ENCODE results near the gene LRP1B.

Gene LRP1B

DNA sequence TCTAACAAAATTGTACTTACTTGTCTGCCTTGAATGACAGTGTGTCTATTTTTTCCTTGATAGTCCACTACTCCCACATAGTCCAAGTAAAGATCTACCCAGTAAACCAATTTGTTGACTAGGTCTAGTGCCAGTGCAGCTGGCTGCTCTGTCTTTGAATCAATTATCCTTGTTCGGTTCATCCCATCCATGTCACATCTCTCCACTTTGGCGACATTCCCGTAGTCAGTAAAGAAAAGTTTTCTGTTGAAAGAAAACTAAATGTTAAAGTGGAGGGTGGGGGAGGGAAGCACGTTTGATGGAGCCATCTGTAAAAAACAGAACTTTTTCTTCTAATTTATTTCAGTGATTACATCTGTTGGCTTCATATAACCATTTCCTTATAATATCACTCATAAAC lies 1068.8 kb downstream of the LRP1B start:
- DNase-seq, result no peak

DNA sequence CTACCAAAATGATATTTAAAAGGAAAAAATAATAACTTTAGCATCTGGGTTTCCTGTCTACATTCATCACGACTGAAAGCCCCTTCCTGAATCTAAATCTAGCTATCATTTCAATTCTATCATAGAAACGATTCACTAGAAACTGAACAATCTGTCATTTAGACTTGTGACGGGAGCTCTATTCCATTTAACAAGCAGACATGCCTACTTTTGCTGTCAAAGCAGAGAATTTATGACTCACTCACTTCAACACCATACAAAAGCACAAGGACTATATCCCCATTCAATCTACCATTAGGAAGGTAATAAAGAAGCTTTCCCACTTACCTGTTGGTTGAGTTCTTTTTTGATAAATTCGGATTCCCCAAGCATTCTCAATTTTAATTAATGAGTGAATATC lies 1072.3 kb downstream of the LRP1B start:
- DNase-seq, result no peak

DNA sequence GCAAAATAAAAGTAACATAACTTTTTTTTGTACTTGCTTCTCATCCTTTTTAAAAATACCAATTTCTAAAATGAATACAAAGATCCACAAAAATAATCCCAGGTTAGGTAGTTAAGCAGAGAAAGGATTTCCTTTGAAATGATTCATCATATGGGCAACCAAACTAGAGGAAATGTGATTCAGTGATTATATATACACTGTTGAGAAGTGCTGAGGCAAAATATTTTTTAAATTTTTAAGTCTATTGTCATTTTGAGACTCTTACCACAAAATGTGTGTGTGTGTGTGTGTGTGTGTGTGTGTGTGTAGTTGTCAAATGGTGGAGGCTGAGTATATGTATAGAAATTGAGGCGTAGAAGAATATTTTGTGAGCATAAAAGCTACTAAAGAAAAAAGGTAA lies 1075.3 kb downstream of the LRP1B start:
- DNase-seq, result no peak

- DNase-seq, result no peak
Measured at GRCh38 chr2:141048951-141049350, 1081.9 kb downstream of the LRP1B start.

GRCh38 chr2:141041281-141041680 lies 1089.5 kb downstream of the LRP1B start:
- DNase-seq, result no peak

DNA sequence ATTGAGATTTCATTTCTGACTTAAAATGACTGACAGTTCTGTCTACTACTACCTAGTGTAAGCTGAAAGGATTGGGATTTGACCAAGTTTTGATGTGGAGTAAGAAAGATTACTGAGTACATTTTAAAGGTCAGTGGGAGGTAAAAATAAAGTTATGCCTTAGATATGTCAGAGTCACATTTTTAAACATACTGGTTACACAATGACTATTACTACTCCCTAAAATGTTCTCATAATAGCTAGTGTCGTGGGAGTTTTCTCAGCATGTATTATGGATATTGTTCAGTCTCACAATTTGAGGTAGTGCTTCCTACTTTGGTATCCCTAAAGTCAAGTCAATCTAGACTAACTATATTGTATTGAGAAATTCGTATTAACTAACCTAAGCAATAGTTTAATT lies 1092.5 kb downstream of the LRP1B start:
- no peak for DNase-seq

DNA sequence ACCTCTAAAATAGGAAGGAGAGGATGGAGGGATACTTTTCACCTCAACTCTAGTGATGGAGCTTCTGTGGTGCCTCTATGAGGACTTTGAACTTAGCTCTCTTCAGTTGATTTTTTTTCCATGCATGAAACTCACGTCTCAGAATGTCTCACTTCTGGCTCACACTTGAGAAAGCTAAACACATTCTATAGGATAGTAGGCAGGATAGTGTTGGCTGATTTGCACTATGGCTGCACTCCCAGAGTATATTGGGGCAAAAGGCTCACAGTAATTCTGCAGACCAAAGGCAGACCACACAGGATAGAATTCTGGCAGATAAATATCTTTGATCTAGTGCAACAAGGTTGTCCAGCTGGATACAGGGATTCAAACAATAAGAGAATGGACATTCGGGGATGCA lies 1093.5 kb downstream of the LRP1B start:
- DNase-seq, result no peak

GRCh38 chr2:141035846-141036420 lies 1094.9 kb downstream of the LRP1B start:
- DNase-seq, result no peak

GRCh38 chr2:141029428-141030078 lies 1101.3 kb downstream of the LRP1B start:
- DNase-seq, result no peak

DNA sequence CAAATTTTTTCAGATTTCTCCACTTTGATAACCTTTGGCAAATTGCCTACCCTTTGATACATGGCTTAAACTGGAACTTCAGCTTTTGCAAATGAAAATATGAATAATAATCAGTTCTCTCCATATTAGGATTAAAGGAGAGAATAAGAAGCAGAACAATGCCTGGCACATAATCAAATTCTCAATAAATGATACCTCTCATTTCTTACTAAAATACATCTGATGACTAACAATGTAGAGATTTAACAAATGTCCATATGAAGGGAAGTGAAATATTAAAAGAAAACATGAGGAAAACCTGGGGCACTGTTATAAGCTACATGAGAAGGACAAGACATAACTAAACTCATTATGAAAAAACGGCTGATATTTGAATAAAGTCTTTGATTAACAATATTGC lies 1103.6 kb downstream of the LRP1B start:
- no peak for DNase-seq

DNA sequence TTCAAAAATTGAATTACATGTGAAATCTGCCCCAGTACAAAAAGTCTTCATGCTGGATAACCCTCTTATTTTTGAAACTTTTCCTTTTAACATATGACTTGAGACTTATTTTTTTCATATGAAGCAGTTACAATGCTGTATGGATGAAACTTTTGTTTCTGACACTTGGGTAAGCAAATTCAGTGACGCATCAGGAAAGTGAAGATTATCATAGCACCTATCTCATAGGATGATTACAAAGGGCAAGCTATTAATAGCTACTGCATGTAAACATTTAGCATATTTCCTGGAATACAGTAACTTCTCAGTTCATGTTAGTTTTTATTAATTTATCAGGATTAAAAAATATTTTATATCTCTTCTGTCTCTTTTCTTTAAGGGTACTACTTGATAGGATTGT lies 1109.2 kb downstream of the LRP1B start:
- no peak for DNase-seq

GRCh38 chr2:141021109-141021508 lies 1109.7 kb downstream of the LRP1B start:
- no peak for DNase-seq

DNA sequence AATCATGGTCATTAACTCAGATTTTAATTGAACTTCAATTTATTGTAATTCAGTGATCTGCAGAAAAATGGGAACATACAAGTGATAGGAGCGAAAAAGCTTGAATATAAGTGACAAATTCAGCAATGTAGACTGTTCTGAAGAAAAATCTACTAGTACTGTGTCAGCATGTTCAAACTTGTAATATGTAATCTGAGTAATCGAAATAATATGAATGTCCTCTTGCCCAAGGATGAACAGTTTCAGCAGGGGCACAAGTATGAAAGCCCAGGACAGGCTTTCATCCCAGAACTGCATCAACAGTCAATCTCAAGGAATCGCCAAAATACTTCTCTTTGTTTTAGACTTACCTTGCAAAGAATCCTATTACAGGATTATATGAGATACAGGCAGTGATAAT lies 1110.5 kb downstream of the LRP1B start:
- no peak for DNase-seq

GRCh38 chr2:141015341-141016047 lies 1115.3 kb downstream of the LRP1B start:
- no peak for DNase-seq

DNA sequence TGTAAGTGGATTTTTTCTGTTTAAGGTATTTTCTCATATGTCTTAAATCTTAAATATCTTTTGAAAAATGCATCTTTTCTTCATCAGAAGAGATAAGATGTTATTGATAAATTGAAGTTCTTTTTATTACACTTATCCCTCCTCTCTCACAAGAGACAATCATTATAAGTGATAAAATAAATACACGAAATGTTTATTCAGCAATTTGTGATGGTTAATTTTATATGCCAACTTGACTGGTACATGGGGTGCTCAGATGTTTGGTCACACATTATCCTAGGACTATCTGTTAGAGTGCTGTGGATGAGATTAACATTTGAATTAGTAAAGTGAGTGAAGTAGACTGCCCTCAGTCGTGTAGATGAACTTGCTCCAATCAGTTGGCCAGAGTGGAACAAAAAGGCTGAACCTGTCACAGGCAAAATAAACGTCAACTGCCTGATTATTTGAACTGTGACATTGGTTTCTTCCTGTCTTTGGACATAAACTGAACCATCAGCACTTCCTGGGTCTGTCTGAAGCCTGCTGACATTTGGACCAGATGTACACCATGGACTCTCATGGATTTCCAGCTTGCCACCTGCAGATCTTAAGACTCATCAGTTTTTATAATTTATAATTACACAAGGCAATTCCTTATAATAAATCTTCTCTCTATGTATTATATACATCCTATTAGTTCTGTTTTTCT lies 1126.7 kb downstream of the LRP1B start:
- no peak for DNase-seq

GRCh38 chr2:141001750-141002149 lies 1129.1 kb downstream of the LRP1B start:
- no peak for DNase-seq

DNA sequence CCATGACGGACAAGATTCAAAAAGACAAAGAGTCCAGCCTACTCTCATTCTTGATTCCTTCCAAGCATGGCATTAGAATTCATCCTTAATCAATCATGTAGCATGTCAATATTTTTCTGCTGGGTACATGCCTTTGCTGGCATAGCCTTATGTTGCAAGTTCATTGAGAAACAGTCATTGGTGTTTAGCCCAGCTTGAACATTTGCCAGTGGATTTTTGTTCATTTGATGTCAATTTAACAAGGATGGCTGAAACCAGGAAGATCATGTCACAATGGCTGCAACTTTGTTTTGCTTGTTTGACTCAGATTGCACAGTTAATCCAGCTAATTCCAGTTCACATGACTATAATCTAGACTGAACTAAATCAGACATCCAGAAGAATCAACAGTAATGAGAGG lies 1132.2 kb downstream of the LRP1B start:
- DNase-seq, result no peak

GRCh38 chr2:140998017-140998416 lies 1132.8 kb downstream of the LRP1B start:
- DNase-seq, result no peak

GRCh38 chr2:140994856-140995255 lies 1136.0 kb downstream of the LRP1B start:
- DNase-seq, result no peak

GRCh38 chr2:140990416-140990815 lies 1140.4 kb downstream of the LRP1B start:
- no peak for DNase-seq

- DNase-seq, result no peak
Measured at GRCh38 chr2:140988597-140988996, 1142.2 kb downstream of the LRP1B start.

DNA sequence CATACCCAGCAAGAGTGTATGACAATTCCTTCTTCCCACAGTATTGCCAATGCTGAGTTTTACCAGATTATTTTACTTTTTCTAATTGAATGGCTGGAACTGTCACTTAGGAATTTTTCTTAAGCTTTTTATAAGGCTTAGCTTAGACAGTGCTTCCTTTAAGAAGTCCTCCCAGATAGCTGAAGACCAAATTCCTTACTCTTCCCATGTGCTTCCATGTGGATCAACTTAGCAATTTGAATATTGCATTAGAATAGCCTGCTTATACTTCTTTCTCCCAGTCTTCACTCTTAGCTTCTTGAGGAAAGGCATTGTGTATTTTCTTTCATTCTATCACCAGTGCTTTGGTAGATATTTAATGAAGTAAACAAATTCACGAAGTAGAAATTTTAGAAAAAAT lies 1144.4 kb downstream of the LRP1B start:
- DNase-seq, result no peak

DNA sequence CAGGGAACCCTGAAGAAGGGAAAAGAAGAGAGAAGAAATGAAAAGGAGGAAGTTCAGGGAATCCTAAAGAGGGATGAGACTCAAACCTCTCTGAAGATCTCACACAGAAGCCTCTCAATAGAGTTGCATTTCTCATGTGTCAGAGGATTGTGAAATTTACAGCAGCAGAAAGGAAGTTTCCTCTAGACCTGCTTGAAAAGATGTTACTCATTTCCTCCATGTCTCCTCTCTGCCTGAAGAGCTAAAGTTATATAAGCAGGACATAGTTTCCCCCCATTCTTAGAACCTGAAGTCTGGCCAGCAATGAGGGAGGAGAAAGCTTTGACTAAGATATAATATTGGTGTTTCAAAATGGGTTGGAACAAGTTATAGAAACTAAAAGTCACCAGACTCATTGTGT lies 1155.6 kb downstream of the LRP1B start:
- no peak for DNase-seq

- DNase-seq, result no peak
Measured at GRCh38 chr2:140972724-140973123, 1158.1 kb downstream of the LRP1B start.

All from GF-D8 (cell line).